GM12875 (cell line): Measurements from ENCODE around the gene COL28A1.

Experiments used
- H3K4me3 ChIP-seq: one replicate; pipeline ENCODE4 v1.5.1; 2011; ENCODE audit warnings: low read depth, low read length, control low read depth
- CTCF ChIP-seq: IDR thresholded peaks from 2 replicates; pipeline ENCODE4 v1.5.1; 2011; ENCODE audit warnings: low read depth, mild to moderate bottlenecking, control low read depth, inconsistent platforms, low read length, moderate library complexity, borderline replicate concordance; ENCODE audit not compliant: insufficient read depth

COL28A1 gene

DNA sequence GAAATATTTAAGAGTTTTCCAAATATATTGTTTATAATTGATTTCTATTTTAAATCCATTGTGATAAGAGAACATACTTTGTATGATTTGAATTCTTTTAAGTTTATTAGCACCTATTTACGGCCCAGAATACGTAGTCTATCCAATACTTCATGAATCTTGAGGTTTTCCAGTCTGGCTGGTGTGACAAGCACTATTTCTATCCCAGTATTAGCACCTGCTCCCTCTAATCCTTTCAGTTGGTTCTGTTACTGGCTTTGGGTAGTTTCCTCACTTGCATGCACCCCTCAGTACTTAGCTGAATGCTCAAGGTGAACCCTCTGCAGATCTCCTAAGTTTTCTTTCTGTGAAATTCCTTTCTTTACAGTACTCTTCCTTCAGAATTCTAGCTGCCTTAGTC lies 186.5 kb downstream of the COL28A1 start:
- TF ChIP-seq CTCF, result no peak
- H3K4me3 ChIP-seq, result no peak overlapping the region

DNA sequence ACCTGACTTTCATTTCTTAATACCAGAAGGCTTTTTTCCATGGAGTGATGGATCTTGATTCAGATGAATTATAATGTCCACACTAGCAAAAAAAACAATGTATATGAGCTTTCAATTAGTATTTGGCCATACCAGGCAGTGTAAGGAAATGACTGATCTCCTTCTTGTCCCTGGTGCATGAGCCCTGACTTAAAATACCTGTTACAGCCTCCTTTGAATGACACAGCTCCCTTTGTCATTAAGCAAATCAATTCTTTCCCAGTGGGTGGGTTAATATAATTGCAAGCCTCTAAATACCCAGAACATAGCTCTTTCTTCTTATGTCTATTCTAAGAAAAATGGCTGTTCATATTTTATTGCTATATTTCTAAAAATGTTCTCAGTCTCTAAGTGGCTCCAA lies 188.6 kb downstream of the COL28A1 start:
- H3K4me3 ChIP-seq, result no peak overlapping the region
- TF ChIP-seq CTCF, result no peak

- H3K4me3 ChIP-seq, result no peak overlapping the region
- no peak for TF ChIP-seq CTCF
Observed at GRCh38 chr7:7344583-7344982, 191.1 kb downstream of the COL28A1 start.

GRCh38 chr7:7335909-7336308 lies 199.8 kb downstream of the COL28A1 start:
- no peak overlapping the region for H3K4me3 ChIP-seq

GRCh38 chr7:7335215-7335614 lies 200.5 kb downstream of the COL28A1 start:
- no peak overlapping the region for H3K4me3 ChIP-seq
- TF ChIP-seq CTCF, result no peak

More at GRCh38 chr7:7335909-7336308, 199.8 kb downstream of the COL28A1 start:
- no peak for TF ChIP-seq CTCF

- H3K4me3 ChIP-seq, result no peak overlapping the region
- TF ChIP-seq CTCF, result no peak
Observed at GRCh38 chr7:7333610-7334009, 202.1 kb downstream of the COL28A1 start.

DNA sequence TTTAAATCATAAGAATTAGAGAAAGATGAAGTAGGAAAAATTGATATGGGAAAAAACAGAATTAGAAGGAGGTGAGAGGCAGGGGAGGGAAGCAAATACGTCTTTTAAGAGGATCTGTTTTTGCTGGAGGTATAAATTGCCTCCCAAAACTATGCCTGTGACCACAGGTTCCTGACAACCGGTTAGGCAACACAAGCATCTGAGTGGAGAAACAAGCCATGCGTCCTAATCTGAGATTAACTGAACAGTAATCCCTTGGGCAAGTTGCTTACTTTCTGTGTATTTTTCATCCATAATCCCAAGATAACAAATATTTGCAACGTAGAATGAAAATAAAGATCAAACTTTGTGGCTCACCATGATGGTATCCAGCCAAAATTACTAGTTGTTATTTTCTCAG lies 204.2 kb downstream of the COL28A1 start:
- no peak for TF ChIP-seq CTCF
- H3K4me3 ChIP-seq, result no peak overlapping the region
